GM21786 (cell line): Measurements from ENCODE around the gene TMEM204.
"Not testable (repeated sequence)": the region's sequence is repeated elsewhere in the genome, so short reads cannot be mapped to it uniquely, and the experiment has no call there.

Source experiments
- ATAC-seq: cut with Tn5 transposase; IDR thresholded peaks from one replicate; pipeline ENCODE4 v1.9.1; 2021; ENCODE audit not compliant: unreplicated experiment

TMEM204 gene

GRCh38 chr16:1581804-1582203 lies 48.3 kb downstream of the TMEM204 start:
- no peak for ATAC-seq

DNA sequence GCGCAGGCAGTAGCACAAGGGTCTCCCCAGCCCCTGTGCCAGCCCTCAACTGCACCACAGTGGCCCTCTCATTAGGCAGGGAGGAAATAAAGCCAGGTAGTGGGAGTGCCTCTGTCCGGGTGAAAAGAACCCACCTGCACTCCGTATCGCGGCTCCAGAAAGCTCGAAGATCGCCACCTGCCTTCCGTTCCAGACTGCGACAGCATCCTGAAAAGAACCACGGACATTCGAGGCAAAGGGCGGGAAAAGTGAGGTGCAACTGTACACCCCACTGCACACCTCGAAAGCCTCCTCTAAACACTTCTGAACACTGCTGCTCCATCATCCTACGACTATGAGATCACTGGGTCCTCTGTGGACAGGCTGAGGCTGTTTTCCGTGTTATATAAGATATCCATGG lies 49.7 kb downstream of the TMEM204 start:
- no peak for ATAC-seq

DNA sequence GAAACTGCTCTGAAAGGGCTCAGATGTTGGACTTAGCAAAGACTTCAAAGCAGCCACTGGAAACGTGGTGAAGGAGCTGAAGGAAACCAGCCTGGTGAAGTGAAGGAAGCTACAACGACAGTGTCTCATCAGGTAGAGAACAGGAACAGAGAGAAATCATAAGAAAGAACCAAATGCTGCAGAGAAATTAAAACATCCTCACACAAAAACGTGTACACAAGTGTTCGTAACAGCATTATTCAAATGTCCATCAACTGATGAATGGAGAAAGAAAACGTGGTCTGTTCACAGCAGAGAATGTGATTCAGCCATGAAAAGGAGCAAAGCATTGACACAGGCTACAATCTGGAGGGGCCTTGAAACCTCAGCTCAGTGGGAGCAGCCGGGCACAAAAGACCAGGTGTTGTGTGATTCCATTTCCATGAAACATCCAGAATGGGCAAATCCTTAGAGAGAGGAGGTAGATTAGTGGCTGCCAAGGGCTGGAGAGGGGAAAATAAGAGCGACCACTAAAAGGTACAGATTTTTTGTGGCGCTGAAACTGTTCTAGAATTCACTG lies 51.5 kb downstream of the TMEM204 start:
- no peak for ATAC-seq

GRCh38 chr16:1590366-1590765 lies 56.9 kb downstream of the TMEM204 start:
- ATAC-seq: no peak

DNA sequence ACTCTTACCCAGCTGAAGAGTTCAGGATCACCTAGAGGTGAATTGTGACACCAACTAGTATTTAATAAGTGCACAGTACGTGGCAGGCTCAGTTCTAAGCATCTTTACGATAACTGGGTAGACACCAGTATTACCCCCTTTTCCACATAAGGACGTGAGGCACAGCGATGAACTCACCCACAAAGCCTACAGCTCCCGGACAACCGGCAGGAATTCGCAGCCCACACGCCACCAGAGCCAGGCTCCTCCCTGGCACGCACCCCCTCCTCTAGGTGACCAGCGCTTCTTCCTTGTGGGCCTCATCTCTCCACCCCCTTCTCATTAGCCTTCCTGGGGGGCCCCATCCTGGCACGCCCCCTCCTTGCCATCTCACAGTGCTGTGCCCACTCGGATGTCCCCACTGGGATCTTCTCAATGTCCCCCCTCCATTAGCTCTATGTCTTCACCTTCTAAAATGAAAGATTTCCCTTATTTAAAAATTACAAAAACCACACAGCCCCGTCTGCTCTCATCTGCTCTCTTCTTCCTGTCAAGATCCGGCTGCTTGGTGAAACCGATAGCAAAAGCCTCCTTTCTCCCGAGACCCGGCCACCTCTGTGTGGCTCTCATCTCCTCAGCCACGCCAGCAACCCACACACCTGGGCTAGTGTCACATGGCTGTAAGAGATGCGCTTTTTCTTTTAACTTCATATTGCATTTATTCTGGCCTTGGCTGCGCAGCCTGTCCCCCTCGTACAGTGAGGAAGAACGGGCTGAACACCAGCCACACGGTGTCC lies 57.7 kb downstream of the TMEM204 start:
- no peak for ATAC-seq

- no peak for ATAC-seq
Measured at GRCh38 chr16:1592446-1592845, 59.0 kb downstream of the TMEM204 start.

GRCh38 chr16:1595511-1595910 lies 62.0 kb downstream of the TMEM204 start:
- not testable (repeated sequence) for ATAC-seq

GRCh38 chr16:1596516-1596915 lies 63.0 kb downstream of the TMEM204 start:
- ATAC-seq: no peak

- no peak for ATAC-seq
Measured at GRCh38 chr16:1597154-1597553, 63.7 kb downstream of the TMEM204 start.

DNA sequence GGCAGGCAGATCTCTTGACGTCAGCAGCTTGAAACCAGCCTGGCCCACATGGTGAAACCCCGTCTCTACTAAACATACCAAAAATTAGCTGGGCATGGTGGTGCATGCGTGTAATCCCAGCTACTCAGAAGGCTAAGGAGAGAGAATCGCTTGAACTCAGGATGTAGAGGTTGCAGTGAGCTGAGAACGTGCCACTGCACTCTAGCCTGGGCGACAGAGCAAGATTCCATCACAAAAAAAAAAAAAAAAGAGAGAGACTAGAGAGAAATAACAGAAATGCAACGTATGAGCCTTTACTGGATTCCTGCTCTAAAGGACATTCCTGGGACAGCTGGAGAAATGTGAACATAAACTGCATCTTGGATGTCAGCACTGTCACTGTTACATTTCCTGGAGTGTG lies 67.6 kb downstream of the TMEM204 start:
- ATAC-seq: no peak

DNA sequence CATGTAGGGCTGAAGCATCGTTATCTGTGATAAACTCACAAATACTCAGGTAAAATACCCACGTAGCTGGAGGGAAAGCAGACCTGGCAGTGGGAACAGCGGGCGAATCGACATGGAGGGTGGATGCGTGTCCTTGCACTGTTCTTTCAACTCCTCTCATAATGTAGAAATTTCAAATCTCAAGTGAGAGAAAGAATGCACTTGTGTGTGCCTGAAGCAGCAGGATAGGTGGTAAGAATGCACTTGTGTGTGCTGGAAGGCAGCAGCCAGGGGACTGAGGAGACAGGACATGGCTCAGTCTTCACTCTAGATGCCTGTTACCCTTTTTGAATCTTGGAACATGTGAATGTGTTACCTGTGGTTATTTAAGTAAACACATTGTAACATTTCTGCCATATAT lies 68.0 kb downstream of the TMEM204 start:
- no peak for ATAC-seq

DNA sequence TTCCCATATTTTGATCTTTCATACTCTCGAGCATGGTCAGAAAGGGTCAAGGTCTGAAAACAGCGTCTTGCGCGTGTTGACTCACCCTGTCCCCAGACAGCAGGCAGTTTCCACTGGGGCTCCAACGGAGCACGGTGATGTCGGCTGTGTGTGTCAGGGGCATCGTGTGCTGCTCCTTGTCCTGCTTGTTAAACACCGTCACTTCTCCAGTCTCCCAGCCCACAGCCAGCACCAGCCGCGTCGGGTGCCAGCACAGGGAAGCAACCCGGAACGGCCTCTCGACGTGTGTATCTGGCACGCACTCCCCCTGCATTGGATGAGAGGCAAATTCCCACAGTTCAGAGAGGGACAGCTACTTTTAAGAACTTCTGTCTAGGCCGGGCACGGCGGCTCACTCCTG lies 68.8 kb downstream of the TMEM204 start:
- ATAC-seq: no peak
